K562 (cell line): Measurements from ENCODE around the gene SLX4IP. TPM values are rescaled to one million over a fixed set of nuclear protein-coding genes. Genes with fewer than 3 reads are reported as not detected.

Experiments used
- ATAC-seq: fragments of 200-7000 bp; cut with Tn5 transposase; 3 replicates; pipeline ENCODE4 v1.9.1; 2020; ENCODE audit warnings: moderate library complexity
- BruUV-seq: library from RNA; stranded (reverse); fragments of 400-500 nt; replicated peaks from 2 replicates; lab custom pipeline; 2021; lab: Mats Ljungman, UMichigan
- CTCF ChIA-PET: fragments of 300-600 bp; formaldehyde crosslinking; extraction: SDS; loops from one replicate; lab custom pipeline; 2021; ENCODE audit warnings: low intra/inter-chr PET ratio; lab: Yijun Ruan, JAX
- POLR2A ChIA-PET: fragments of 300-600, 350-650 bp; sonication (Branson Sonifier 250); formaldehyde crosslinking; extraction: SDS; loops from one replicate; lab custom pipeline; 2021; ENCODE audit warnings: antibody characterized with exemption, inconsistent platforms; lab: Yijun Ruan, JAX
- DNase-seq, 4 experiments: peaks; one replicate each; pipeline versions ENCODE4 v3.0.0 to v3.0.0-alpha.2; 2011 to 2018; ENCODE audit warnings: low spot score in 3 of 4, mixed read lengths in 3 of 4; ENCODE audit errors: extremely low read depth in 1 of 4
- FAIRE-seq: peaks from 2 replicates; lab custom pipeline; 2011; peaks lifted over from hg19 to GRCh38; lab: Jason Lieb, UNC
- H2AFZ ChIP-seq: 2 replicates; pipeline ENCODE4 v1.6.0; 2011; ENCODE audit warnings: low read depth, low read length, control low read depth, inconsistent platforms
- H3K27ac ChIP-seq: fragments of 200-600 bp; 3 replicates; pipeline ENCODE4 v1.8.0; 2011; ENCODE audit warnings: low read depth, mild to moderate bottlenecking, control low read depth, inconsistent platforms, low read length, moderate library complexity, mixed read lengths; ENCODE audit errors: extremely low read depth
- H3K27me3 ChIP-seq, 2 experiments: fragments of 300-600 bp in 1 of 2; 2 replicates in 1 of 2; 3 replicates in 1 of 2; pipeline versions ENCODE4 v1.6.0 to v1.8.0; 2011; ENCODE audit warnings: inconsistent platforms in 2 of 2, low read length in 2 of 2, mild to moderate bottlenecking in 1 of 2, mixed read lengths in 1 of 2, moderate library complexity in 1 of 2; ENCODE audit not compliant: control insufficient read depth in 2 of 2, insufficient read depth in 2 of 2
- H3K36me3 ChIP-seq: fragments of 300-600 bp; 3 replicates; pipeline ENCODE4 v1.8.0; 2011; ENCODE audit warnings: mild to moderate bottlenecking, low read length, inconsistent platforms; ENCODE audit not compliant: control insufficient read depth, insufficient read depth
- H3K4me1 ChIP-seq, 2 experiments: fragments of 200-600 bp in 1 of 2; replicated peaks in 1 of 2; 2 replicates in 1 of 2; 3 replicates in 1 of 2; pipeline versions ENCODE4 v1.5.1 to v1.8.0; 2011; ENCODE audit warnings: inconsistent platforms in 2 of 2, low read length in 2 of 2, mild to moderate bottlenecking in 1 of 2, mixed read lengths in 1 of 2, moderate library complexity in 1 of 2; ENCODE audit not compliant: control insufficient read depth in 2 of 2, insufficient read depth in 2 of 2
- H3K4me2 ChIP-seq: 2 replicates; pipeline ENCODE4 v1.6.1; 2011; ENCODE audit warnings: low read length, control low read depth, inconsistent platforms, mixed read lengths; ENCODE audit not compliant: insufficient read depth
- H3K4me3 ChIP-seq: fragments of 200-600 bp; sonication (generic), shearing (Covaris generic); 2 replicates; pipeline ENCODE4 v1.5.1; 2016; ENCODE audit warnings: control low read depth, inconsistent platforms
- H3K79me2 ChIP-seq: fragments of 200-600 bp; 3 replicates; pipeline ENCODE4 v1.8.0; 2011; ENCODE audit warnings: low read length, inconsistent platforms; ENCODE audit not compliant: control insufficient read depth, insufficient read depth
- H3K9ac ChIP-seq, 2 experiments: 2 replicates each; pipeline versions ENCODE4 v1.6.0 to v1.6.1; 2011; ENCODE audit warnings: low read depth in 2 of 2, low read length in 2 of 2, control low read depth in 1 of 2, inconsistent platforms in 1 of 2, mild to moderate bottlenecking in 1 of 2, mixed read lengths in 1 of 2; ENCODE audit not compliant: insufficient read depth in 1 of 2
- H3K9me1 ChIP-seq: one replicate; pipeline ENCODE4 v1.6.0; 2011; ENCODE audit warnings: inconsistent platforms, mild to moderate bottlenecking, low read length, moderate library complexity; ENCODE audit not compliant: control insufficient read depth, insufficient read depth
- H3K9me3 ChIP-seq: replicated peaks from 2 replicates; pipeline ENCODE4 v1.5.1; 2011; ENCODE audit warnings: low read depth, low read length, inconsistent platforms; ENCODE audit not compliant: control insufficient read depth, insufficient read depth
- H4K20me1 ChIP-seq: replicated peaks from 2 replicates; pipeline ENCODE4 v1.6.1; 2011; ENCODE audit warnings: low read length, inconsistent platforms, mixed read lengths; ENCODE audit not compliant: control insufficient read depth, insufficient read depth
- ATF4 ChIP-seq: fragments of 450-650 bp; formaldehyde crosslinking; IDR thresholded peaks from 2 replicates; pipeline ENCODE4 v1.4.0; 2022; ENCODE audit warnings: mild to moderate bottlenecking, moderate library complexity
- FOXJ2 ChIP-seq: fragments of 200-800 bp; sonication (Bioruptor generic); IDR thresholded peaks from 2 replicates; pipeline ENCODE4 v1.6.1; 2016; ENCODE audit warnings: missing genetic modification characterization, missing compliant biosample characterization
- HIVEP1 ChIP-seq: fragments of 250-450 bp; sonication (Bioruptor Pico); IDR thresholded peaks from 2 replicates; pipeline ENCODE4 v1.4.0; 2020; ENCODE audit warnings: mild to moderate bottlenecking
- HNRNPK ChIP-seq: fragments of 200-400 bp; formaldehyde crosslinking; IDR thresholded peaks from one replicate; pipeline ENCODE4 v1.6.1; 2018; ENCODE audit warnings: mild to moderate bottlenecking, low read depth, low read length; ENCODE audit not compliant: poor library complexity, severe bottlenecking
- JUN ChIP-seq, 2 experiments: sonication (generic) in 1 of 2; formaldehyde crosslinking in 1 of 2; IDR thresholded peaks; 2 replicates each; pipeline versions ENCODE4 v1.6.1 to v1.8.0; 2012 to 2022; ENCODE audit warnings: borderline replicate concordance in 2 of 2, mild to moderate bottlenecking in 2 of 2, improper control_type of control experiment in 1 of 2, low read depth in 1 of 2, low read length in 1 of 2, missing genetic modification reagents in 1 of 2
- MCM7 ChIP-seq, 2 experiments: fragments of 450-650 bp; IDR thresholded peaks; 2 replicates each; pipeline ENCODE4 v1.6.1; 2016 to 2018
- TARDBP ChIP-seq: fragments of 450-650 bp; IDR thresholded peaks from 2 replicates; pipeline ENCODE4 v1.6.1; 2016
- TCF7 ChIP-seq: sonication (generic); IDR thresholded peaks from 2 replicates; pipeline ENCODE4 v1.6.1; 2016; ENCODE audit warnings: antibody characterized with exemption, borderline replicate concordance
- TOE1 ChIP-seq, 2 experiments: fragments of 450-650 bp in 1 of 2; sonication (generic) in 1 of 2; formaldehyde crosslinking in 1 of 2; IDR thresholded peaks; 2 replicates each; pipeline versions ENCODE4 v1.7.1 to v1.8.0; 2016 to 2022; ENCODE audit warnings: borderline replicate concordance in 2 of 2, mild to moderate bottlenecking in 2 of 2, antibody characterized with exemption in 1 of 2, inconsistent platforms in 1 of 2, low read depth in 1 of 2, missing genetic modification reagents in 1 of 2, moderate library complexity in 1 of 2
- YY1 ChIP-seq, 3 experiments: IDR thresholded peaks; 2 replicates each; pipeline ENCODE4 v1.6.1; 2011; ENCODE audit warnings: low read length in 2 of 3, mild to moderate bottlenecking in 2 of 3, moderate library complexity in 2 of 3, borderline replicate concordance in 1 of 3, control low read depth in 1 of 3, low read depth in 1 of 3; ENCODE audit not compliant: insufficient read depth in 3 of 3, insufficient replicate concordance in 2 of 3, control insufficient read depth in 1 of 3, insufficient read length in 1 of 3; ENCODE audit errors: extremely low read depth in 1 of 3
- ZNF512 ChIP-seq: IDR thresholded peaks from 2 replicates; pipeline ENCODE4 v1.6.1; 2016; ENCODE audit warnings: missing genetic modification characterization, missing compliant biosample characterization
- WGBS: fragments of 100-300 bp; shearing (Covaris generic); methylation state at CpG from one replicate; pipeline ENCODE4 v1.1.6; 2016; ENCODE audit warnings: low coverage, mixed read lengths; ENCODE audit not compliant: insufficient coverage; ENCODE audit errors: missing lambda C conversion rate; 5-methylcytosine and 5-hydroxymethylcytosine counted together
- in situ Hi-C: fragments of 300-500 bp; cut with MboI; formaldehyde crosslinking; loops from 4 replicates; pipeline ENCODE4 v1.15.0; 2018; ENCODE audit warnings: inconsistent platforms, mixed read lengths
- intact Hi-C: fragments of 100-400 bp; cut with micrococcal nuclease; formaldehyde crosslinking; loops from 2 replicates; pipeline ENCODE4 v1.14.2; 2022
- polyA plus RNA-seq, 8 experiments: library from polyadenylated mRNA; depleted of rRNA in 4 of 8; stranded (reverse) in 5 of 8; unstranded in 3 of 8; fragments of >200 nt; fragmentation: Nextera tagmentation in 2 of 8; fragmentation: Illumina TruSeq in 1 of 8; extraction: Ambion mirVana in 2 of 8; extraction: Trizol in 1 of 8; gene quantifications; 2 replicates each; pipeline versions ENCODE4 v1.2.1 to v1.2.3, GENCODE V29; 2011 to 2014; ENCODE audit warnings: inconsistent platforms in 1 of 8, missing spikeins in 1 of 8
- total RNA-seq, 7 experiments: library from RNA; depleted of rRNA in 6 of 7; stranded (reverse); fragments of >200 nt in 6 of 7; fragmentation: Illumina TruSeq in 2 of 7; extraction: Trizol in 2 of 7; gene quantifications; 2 replicates each; pipeline versions ENCODE4 v1.2.1 to v1.2.3, GENCODE V29; 2011 to 2021; ENCODE audit warnings: low replicate concordance in 1 of 7
- TF ChIP-seq, protein P1 (sequence below): fragments of 250-450 bp; sonication (Bioruptor Pico); IDR thresholded peaks from 2 replicates; pipeline ENCODE4 v1.8.0; 2022; ENCODE audit warnings: inconsistent platforms
- TF ChIP-seq, protein P2 (sequence below): fragments of 250-450 bp; sonication (Bioruptor Pico); IDR thresholded peaks from 2 replicates; pipeline ENCODE4 v1.5.1; 2021; ENCODE audit warnings: mild to moderate bottlenecking

SLX4IP gene
- total and polyA plus RNA-seq, 9 of the 15 experiments (the other 6 are each of a cell fraction or from before 2014, with no cell fraction given) = 1.5 to 5.9 (median 3.5) TPM

DNA sequence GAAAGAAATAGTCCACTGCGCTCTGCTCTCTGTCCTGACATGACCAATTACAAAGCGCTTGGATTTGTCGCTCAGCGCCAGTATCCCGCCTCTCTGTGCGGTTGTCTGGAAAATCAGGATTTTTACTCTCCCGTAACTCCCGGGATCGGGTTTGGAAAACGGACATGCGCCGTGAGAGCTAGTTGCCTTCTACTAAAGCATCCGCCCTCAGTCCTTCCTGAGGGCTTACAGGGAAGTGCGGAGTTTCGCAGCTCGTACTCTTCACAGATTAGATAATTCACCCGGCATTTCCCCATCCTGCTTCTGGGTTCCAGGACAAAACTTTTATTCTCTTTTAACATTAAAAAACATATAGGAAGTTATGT lies 656 bp upstream of the SLX4IP start:
- intact Hi-C loops = loop anchor here (5.0 kb wide), 1 partner anchor 58 kb away; no protein-coding TSS in a partner anchor
- Histone ChIP-seq H3K4me3 (peak overlapping the region; percentile 73), H3K27me3 (no peaks in the 10 kb centered on the region), H4K20me1 (no peaks in the 10 kb centered on the region), H3K9me1 (no peaks in the 10 kb centered on the region), H3K79me2 (peaks cover 79% of the 10 kb centered on the region), H3K4me2 (peak overlapping the region; percentile 95), H3K36me3 (peaks cover 8% of the 10 kb centered on the region; the same call in 2 of the 3 replicates), H3K4me1 (peaks cover 12 to 24% of the 10 kb centered on the region in 2 experiments; a peak in 4 of 5 replicates), H2AFZ (peak overlapping the region; percentile 81), H3K27ac (peak overlapping the region; percentile 88), H3K9ac (peak overlapping the region; percentile 85 to 97; a peak in 3 of 4 replicates), H3K9me3 (no peaks in the 10 kb centered on the region)
- peak; percentile 75 for ATAC-seq
- in situ Hi-C loops = no loop called here
- peak; percentile 98 for FAIRE-seq
- POLR2A ChIA-PET = interaction anchor here (0.6 to 1.8 kb wide), 11 partner anchors 8 to 210 kb away, joined by 3 to 5 read pairs (median 3); no protein-coding TSS in a partner anchor
- WGBS = 2% methylated on average over 14 of the region's 17 CpGs
- peak; percentile 63 to 94 (median 76) for DNase-seq
- CTCF ChIA-PET = no interaction called here
- BruUV-seq = no TSS peak
- no peak for TF ChIP-seq HNRNPK
- TF ChIP-seq, protein P1, sequence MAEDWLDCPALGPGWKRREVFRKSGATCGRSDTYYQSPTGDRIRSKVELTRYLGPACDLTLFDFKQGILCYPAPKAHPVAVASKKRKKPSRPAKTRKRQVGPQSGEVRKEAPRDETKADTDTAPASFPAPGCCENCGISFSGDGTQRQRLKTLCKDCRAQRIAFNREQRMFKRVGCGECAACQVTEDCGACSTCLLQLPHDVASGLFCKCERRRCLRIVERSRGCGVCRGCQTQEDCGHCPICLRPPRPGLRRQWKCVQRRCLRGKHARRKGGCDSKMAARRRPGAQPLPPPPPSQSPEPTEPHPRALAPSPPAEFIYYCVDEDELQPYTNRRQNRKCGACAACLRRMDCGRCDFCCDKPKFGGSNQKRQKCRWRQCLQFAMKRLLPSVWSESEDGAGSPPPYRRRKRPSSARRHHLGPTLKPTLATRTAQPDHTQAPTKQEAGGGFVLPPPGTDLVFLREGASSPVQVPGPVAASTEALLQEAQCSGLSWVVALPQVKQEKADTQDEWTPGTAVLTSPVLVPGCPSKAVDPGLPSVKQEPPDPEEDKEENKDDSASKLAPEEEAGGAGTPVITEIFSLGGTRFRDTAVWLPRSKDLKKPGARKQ (CRISPR knock-in tag) = no peak
- TF ChIP-seq YY1 (IDR thresholded peaks at IDR 0.05; ENCODE audit: borderline replicate concordance in 1 of 3, control insufficient read depth in 1 of 3, extremely low read depth in 1 of 3, insufficient read depth in 3 of 3, insufficient read length in 1 of 3, insufficient replicate concordance in 2 of 3, low read depth in 1 of 3, low read length in 2 of 3) = peak in 1 of 3 experiments; percentile 34
- no peak for TF ChIP-seq JUN (IDR thresholded peaks at IDR 0.05; ENCODE audit: borderline replicate concordance, low read depth, low read length)
- TF ChIP-seq JUN (CRISPR knock-in tag; IDR thresholded peaks at IDR 0.05; ENCODE audit: borderline replicate concordance) = no peak
- TF ChIP-seq TARDBP = no peak
- TF ChIP-seq HIVEP1 (CRISPR knock-in tag) = no peak
- TF ChIP-seq, protein P2, sequence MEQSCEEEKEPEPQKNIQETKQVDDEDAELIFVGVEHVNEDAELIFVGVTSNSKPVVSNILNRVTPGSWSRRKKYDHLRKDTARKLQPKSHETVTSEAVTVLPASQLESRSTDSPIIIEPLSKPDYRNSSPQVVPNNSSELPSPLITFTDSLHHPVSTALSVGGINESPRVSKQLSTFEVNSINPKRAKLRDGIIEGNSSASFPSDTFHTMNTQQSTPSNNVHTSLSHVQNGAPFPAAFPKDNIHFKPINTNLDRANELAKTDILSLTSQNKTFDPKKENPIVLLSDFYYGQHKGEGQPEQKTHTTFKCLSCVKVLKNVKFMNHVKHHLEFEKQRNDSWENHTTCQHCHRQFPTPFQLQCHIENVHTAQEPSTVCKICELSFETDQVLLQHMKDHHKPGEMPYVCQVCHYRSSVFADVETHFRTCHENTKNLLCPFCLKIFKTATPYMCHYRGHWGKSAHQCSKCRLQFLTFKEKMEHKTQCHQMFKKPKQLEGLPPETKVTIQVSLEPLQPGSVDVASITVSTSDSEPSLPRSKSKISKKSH (CRISPR knock-in tag) = no peak
- TF ChIP-seq TOE1 (IDR thresholded peaks at IDR 0.05; ENCODE audit: borderline replicate concordance) = 0 out of 2 replicates have a peak, but pooled peaks have one; percentile 59
- no peak for TF ChIP-seq TOE1 (CRISPR knock-in tag; IDR thresholded peaks at IDR 0.05; ENCODE audit: borderline replicate concordance, low read depth)
- TF ChIP-seq MCM7 (IDR thresholded peaks at IDR 0.05) = no peak
- no peak for TF ChIP-seq ATF4 (CRISPR knock-in tag)
- TF ChIP-seq FOXJ2 (tag) = 0 out of 2 replicates have a peak, but pooled peaks have one; percentile 47
- no peak for TF ChIP-seq TCF7
- TF ChIP-seq ZNF512 (tag) = no peak
